HL-60 (cell line): Measurements from ENCODE around the gene TMEM117.

Experiments
- DNase-seq, 2 experiments: peaks; one replicate each; pipeline ENCODE4 v3.0.0-alpha.2; 2010 to 2020; ENCODE audit warnings: low read depth in 1 of 2, low spot score in 1 of 2
- H3K27ac ChIP-seq: fragments of 250-450 bp; sonication (Bioruptor Pico); replicated peaks from 2 replicates; pipeline ENCODE4 v1.5.1; 2020; ENCODE audit warnings: mild to moderate bottlenecking, moderate library complexity
- H3K27me3 ChIP-seq: fragments of 250-450 bp; sonication (Bioruptor Pico); 2 replicates; pipeline ENCODE4 v1.5.1; 2021; ENCODE audit warnings: mild to moderate bottlenecking, moderate library complexity; ENCODE audit not compliant: insufficient read depth, poor library complexity, severe bottlenecking
- H3K4me3 ChIP-seq: replicated peaks from 2 replicates; pipeline ENCODE4 v1.5.1; 2011; ENCODE audit warnings: mild to moderate bottlenecking, control low read depth, low read length; ENCODE audit not compliant: insufficient read depth
- CTCF ChIP-seq: IDR thresholded peaks from one replicate; pipeline ENCODE4 v1.5.1; 2011; ENCODE audit warnings: low read length, control low read depth, inconsistent platforms; ENCODE audit not compliant: insufficient read depth
- GABPA ChIP-seq: IDR thresholded peaks from 2 replicates; pipeline ENCODE4 v1.6.1; 2012; ENCODE audit warnings: low read depth
- POLR2AphosphoS5 ChIP-seq: IDR thresholded peaks from 2 replicates; pipeline ENCODE4 v1.6.1; 2012; ENCODE audit warnings: low read depth
- REST ChIP-seq: IDR thresholded peaks from 2 replicates; pipeline ENCODE4 v1.6.1; 2012; ENCODE audit warnings: low read depth; ENCODE audit not compliant: insufficient replicate concordance
- SPI1 ChIP-seq: IDR thresholded peaks from 2 replicates; pipeline ENCODE4 v1.6.1; 2012; ENCODE audit warnings: low read depth, mild to moderate bottlenecking, borderline replicate concordance

Gene TMEM117

GRCh38 chr12:44017216-44017615, 181.3 kb downstream of the TMEM117 start:
- TF ChIP-seq REST (no peak), POLR2AphosphoS5 (no peak), SPI1 (no peak)
- no peak overlapping the region for H3K4me3 ChIP-seq
- no peaks in the 10 kb centered on the region for H3K27me3 ChIP-seq
- no peak overlapping the region for H3K27ac ChIP-seq
- no peak for DNase-seq

- Histone ChIP-seq H3K27me3 (no peaks in the 10 kb centered on the region), H3K4me3 (no peak overlapping the region), H3K27ac (no peak overlapping the region)
- TF ChIP-seq REST (no peak), POLR2AphosphoS5 (no peak), CTCF (no peak), SPI1 (no peak), GABPA (no peak)
- no peak for DNase-seq
Measured at GRCh38 chr12:44019118-44019517, 183.2 kb downstream of the TMEM117 start.

- no peak for TF ChIP-seq CTCF
- TF ChIP-seq GABPA: no peak
- TF ChIP-seq POLR2AphosphoS5: no peak
- no peak for TF ChIP-seq SPI1
- no peak for TF ChIP-seq REST
- no peak for DNase-seq
- H3K4me3 ChIP-seq: no peak overlapping the region
- H3K27me3 ChIP-seq: no peaks in the 10 kb centered on the region
- no peak overlapping the region for H3K27ac ChIP-seq
Measured at GRCh38 chr12:44020555-44020954, 184.7 kb downstream of the TMEM117 start.

- Histone ChIP-seq H3K27ac (no peak overlapping the region), H3K27me3 (no peaks in the 10 kb centered on the region), H3K4me3 (no peak overlapping the region)
- DNase-seq: no peak
- TF ChIP-seq SPI1 (no peak), POLR2AphosphoS5 (no peak), GABPA (no peak), CTCF (no peak), REST (no peak)
Measured at GRCh38 chr12:44021471-44021971, 185.6 kb downstream of the TMEM117 start.
